Measurements from ENCODE around the gene NR1H2.

The NR1H2 gene

DNA sequence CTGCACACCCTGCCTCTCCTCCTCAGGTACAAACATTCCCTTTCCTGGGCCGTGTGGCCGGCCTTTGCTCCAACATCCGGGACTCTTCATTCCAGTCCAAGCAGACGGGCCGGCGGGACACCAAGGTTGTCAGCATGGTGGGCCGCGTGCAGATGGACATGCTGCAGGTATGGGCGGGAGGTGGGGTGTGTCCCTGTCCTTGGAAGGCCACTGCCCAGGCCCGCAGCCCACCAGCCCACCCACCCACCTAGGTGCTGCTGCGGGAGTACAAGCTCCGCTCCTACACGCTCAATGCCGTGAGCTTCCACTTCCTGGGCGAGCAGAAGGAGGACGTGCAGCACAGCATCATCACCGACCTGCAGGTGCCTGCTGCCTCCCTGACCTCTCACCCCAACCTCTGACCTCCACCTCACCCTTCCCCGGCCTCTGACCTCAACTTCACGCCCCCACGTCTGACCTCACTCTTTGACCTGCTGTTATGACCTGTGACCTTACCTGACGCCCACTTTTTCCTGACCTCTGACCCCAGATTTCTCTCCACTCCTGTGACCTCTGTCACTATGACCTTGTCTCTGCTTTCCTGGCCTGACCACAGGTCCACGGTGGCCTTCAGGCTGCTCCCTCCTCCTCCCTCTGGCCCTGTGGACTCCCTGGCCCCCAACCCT is 30.0 kb downstream of the NR1H2 start:
- DNase-seq, result no peak

DNA sequence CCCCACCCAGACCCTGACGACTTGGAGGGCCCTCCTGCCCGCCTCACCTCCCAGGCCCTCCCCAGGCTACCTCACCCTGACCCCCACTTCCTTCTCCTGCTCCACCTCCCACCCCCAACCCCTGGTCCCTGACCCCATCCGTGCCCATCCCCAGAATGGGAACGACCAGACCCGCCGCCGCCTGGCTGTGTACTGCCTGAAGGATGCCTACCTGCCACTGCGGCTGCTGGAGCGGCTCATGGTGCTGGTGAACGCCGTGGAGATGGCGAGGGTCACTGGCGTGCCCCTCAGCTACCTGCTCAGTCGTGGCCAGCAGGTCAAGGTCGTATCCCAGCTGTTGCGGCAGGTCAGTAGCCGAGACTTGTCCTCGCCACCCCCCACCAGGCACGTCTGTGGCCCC is 30.6 kb downstream of the NR1H2 start:
- no peak for DNase-seq

DNA sequence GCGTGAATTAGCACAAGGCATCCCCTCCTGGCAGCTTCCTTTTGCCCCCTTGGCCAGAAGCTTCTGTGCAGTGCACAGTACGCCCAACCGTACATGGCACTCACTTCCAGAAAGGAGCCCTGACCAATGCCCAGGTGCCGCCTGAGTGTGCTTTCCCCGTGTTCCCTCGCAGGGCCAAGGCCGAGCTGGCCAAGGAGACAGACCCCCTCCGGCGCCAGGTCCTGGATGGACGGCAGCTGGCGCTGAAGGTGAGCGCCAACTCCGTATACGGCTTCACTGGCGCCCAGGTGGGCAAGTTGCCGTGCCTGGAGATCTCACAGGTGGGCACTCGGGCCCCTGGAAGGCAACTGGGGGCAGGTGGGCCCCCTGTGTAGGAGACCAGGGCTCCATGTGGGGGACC is 33.1 kb downstream of the NR1H2 start:
- no peak for DNase-seq

DNA sequence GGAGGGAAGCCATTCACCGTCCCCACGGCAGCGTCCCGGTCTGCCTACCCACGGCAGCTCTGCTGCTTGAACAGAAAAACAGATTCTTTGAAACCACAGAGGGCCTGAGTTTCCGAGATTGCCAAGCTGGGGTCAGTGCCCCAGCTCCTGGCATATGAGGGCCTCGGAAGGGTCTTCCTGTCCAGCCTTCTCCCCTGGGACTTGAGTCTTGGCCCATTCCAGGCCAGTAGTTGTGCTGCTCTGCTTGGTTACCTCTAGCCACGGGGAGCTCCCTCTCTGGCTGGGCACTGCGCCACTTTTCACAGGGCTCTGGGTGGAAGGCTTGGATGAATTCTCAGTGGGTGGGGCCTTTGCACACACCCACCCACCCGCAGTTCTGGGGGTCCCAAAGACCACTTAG is 33.9 kb downstream of the NR1H2 start:
- DNase-seq, result no peak

DNA sequence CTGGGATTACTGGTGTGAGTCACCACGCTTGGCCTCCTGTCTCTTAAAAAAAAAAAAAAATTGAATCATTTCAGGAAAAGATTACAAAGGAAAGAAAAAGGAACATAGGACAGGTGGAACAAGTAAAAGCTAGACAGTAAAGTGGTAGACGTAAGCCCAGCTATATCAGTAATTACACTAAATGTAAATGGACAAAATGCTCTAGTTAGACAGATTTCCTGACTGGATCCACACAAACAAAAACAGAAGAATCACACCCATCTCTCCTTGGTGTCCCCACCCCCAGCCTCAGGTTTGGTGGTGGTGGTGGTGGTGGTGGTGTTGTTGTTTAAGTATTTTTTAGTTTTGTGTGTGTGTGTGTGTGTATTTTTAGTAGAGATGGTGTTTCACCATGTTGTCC is 36.2 kb downstream of the NR1H2 start:
- no peak for DNase-seq

DNA sequence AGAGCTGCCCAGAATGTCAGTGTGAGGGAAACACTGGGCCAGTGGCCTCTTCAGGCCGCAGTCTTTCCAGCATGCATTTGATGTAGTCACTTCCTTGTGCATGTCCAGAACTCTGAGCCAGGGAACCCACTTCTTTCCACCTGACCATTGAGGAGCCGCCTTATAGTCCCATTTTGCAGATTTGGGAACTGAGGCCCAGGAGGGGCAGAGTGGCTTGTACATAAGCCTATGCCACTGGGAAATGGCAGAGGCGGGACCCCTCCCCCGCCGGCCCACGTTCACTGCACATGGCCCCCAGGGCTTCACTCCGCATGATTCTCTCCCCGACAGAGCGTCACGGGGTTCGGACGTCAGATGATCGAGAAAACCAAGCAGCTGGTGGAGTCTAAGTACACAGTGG is 36.8 kb downstream of the NR1H2 start:
- no peak for DNase-seq

DNA sequence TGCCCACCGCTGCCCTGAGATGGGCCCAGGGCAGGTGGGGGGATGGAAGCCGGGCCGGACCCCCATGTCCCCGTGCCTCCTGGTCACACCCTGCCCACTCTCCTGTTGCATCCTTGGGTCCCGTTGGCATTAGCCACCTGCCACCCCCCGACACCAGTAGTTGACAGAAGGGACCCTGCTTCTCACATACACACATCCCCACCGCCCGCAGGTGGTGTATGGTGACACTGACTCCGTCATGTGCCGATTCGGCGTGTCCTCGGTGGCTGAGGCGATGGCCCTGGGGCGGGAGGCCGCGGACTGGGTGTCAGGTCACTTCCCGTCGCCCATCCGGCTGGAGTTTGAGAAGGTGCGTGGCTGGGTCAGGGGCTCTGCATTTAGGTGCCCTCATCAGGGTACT is 37.3 kb downstream of the NR1H2 start:
- no peak for DNase-seq

DNA sequence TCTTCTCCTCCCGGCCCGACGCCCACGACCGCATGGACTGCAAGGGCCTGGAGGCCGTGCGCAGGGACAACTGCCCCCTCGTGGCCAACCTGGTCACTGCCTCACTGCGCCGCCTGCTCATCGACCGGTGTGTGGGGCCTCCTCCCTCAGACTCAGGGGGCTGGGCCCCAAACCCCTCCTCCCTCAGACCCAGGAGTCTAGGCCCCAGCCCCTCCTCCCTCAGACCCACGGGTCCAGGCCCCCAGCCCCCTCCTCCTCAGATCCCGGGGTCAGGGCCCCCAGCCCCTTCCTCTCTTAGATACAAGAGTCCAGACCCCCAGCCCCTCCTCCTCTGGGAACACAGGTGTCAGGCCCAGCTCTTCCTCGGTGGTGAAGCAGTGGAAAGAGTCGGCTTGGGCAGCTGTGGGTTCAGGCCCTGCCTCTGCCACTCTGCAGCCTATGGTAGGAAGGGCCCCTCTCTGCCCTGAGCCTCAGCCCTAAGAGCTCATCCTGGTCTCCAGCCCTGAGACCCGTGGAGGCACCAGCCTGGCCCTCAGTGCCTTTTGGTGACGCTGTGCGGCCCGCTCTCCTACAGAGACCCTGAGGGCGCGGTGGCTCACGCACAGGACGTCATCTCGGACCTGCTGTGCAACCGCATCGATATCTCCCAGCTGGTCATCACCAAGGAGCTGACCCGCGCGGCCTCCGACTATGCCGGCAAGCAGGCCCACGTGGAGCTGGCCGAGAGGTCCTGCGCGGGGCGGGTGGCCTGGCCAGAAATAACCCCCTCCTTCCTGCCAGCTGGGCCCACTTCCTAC is 38.8 kb downstream of the NR1H2 start:
- peak; percentile 90 for DNase-seq

DNA sequence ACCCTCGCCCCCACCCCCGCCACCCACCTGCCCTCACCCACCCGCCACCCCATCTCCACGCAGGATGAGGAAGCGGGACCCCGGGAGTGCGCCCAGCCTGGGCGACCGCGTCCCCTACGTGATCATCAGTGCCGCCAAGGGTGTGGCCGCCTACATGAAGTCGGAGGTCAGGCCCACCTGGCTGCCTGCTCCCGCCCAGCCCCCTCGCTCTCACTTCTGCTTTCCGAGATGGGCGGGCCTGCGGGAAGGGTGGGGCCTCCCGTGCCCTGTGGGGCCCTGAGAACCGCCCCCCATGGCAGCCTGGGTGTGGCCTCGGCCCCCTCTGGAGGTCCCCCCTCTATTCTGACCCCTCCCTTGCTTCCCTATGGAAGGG is 39.4 kb downstream of the NR1H2 start:
- DNase-seq, result peak; percentile 92

DNA sequence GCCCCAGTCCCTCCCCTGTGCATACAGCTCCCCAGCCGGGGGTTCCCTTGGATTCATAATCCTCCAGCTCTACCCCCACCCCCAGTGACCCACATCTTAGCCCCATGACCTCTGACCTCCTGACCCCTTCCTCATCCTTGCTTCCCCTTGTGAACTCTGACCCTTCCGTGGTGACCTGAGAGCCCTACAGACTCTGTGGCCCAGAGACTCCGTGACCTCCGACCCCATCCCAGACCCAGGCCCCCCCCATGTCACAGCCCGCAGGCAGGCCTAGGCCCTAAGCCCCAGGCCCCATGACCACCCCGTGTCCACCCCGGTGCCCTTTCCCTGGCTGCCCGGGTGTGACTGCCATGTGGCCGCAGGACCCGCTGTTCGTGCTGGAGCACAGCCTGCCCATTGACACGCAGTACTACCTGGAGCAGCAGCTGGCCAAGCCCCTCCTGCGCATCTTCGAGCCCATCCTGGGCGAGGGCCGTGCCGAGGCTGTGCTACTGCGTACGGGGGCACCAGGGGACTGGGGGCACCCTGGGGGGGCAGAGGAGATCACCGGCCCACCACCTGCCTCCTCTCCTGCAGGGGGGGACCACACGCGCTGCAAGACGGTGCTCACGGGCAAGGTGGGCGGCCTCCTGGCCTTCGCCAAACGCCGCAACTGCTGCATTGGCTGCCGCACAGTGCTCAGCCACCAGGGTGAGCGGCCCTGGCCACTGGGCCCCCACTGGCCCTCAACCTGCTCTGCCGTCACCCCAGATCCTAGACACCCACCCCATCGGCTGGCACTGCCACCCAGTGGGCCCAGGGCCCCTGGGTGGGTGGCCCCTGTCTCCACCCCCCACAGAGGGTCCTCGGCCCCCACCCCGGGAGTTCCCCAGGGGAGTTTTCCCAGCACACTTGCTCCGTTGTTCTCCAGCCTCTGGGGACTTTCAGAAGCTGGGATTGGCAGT is 40.0 kb downstream of the NR1H2 start:
- DNase-seq, result no peak

DNA sequence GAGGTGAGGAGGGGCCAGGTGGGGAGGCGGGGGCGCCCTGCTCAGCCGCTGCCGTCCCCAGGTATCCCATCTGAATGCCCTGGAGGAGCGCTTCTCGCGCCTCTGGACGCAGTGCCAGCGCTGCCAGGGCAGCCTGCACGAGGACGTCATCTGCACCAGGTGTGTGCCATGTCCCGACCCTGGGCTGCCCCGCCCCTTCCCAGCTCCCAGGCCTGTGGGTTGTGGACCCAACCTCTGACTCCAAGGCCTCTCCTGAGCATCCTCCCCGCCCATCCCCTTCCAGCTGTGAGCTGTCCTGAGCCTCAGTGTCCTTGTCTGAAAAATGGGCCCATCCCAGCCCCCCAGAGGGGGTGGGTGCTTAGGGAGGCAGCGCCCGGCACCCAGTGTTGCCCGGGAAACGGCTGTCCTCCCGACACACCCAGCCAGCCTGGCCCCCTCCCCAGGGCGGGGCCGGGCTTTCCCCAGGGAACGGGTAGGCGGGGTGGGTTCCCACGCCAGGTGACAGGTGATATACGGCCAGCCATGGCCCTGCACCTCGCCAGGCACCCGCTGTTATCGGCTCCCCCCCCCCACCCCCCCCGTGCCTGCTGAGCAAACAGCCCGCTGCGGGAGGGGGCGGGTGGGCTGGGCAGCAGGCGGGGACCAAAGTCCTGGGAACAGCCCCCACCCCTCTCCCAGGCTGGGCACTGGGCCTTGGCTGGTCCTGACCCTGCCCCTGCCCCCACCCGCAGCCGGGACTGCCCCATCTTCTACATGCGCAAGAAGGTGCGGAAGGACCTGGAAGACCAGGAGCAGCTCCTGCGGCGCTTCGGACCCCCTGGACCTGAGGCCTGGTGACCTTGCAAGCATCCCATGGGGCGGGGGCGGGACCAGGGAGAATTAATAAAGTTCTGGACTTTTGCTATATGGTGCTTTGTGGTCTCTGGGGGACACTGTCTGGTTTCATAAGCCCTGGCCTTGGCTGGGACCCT is 41.1 kb downstream of the NR1H2 start:
- DNase-seq, result no peak

DNA sequence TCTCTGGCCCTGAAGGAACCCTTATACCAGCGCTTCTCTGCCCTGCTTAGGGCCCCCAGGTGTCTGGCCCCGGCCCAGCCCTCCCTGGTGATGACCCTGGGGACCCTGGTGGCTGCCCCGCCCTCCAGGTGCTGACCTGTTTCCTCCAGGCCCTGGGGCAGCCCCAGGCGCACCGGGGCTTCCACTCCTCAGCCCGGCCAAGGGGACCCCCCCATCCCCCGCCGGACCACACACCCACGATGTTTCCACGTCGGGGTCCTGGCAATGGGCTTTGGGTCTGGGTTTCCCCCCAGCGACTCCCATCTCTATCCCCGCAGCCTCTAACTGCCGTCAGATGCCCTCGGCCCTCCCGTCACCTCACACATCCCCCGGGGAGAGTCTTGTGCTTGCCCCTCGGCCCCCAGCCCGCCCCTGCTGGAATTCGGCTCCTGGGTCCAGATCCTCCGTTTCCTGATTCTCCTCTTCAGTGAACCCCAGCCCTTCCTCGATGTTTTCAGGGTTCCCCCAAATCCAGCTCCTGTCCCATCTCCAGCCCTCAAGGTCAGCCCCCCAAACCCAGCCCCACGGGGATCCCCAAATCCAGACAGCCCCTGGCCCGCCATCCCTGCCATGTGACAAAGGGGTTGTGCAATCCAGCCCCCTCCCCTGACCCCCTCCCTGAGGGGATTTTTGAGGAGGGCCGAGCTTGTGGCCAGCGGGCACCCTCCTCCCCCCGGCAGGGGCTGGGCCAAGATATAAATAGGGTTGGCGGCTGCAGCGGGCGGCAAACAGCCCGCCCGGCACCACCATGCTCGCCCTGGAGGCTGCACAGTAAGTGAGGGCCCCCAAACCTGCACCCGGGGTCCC is 42.1 kb downstream of the NR1H2 start, which contains the start of gene SPIB:
SPIB (plus strand) TSS at position 763 of the 846 bp plus-strand sequence; CDS start at position 788, 25 bp downstream.
- DNase-seq, result peak; percentile 50

DNA sequence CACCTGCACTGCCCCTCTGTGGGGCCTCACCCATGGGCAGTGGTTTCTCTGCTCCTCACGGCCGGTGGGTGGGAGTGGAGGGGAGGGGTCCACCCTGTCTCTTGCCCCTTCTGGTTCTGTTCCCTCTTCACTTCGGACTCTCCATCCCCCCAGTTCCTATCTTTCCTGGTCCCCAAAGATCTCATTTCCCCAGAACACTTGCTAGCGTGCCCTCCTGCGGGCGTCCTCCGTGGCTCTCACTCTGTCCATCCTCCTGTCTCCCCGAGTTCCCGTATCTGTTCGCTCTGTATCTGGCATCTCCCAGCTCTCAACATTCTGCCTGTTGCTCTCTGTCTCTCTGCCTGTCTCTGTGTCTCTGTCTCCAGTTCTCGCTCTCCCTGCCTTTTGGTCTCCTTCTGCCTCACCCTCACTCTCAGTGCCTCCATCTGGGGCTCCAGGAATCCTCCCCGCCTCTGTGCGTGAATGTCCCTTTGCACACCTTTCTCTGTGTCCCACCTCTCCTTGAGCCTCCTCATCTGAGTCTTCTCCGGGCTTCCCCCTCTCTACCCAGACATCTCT is 42.8 kb downstream of the NR1H2 start:
- no peak for DNase-seq

DNA sequence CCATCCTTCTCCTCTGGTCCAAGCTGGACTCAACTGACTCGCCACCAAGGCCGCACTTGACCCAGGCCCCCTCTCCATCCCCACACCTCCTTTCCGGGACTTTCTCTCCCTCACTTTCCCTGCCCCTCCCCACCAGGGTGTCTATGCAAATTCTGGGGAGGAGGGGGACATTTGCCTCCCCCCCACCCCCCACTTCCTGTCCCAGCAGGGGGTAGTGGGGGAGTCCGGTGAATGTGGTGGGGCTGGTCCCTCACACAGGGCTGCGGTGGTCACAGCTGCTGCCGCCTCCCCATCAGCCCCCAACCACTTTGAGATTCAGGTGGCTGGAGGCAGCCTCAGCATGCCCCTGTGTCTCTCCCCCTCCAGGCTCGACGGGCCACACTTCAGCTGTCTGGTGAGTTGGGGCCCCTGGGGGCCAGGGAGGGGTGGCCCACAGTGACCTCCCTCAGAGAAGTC is 43.4 kb downstream of the NR1H2 start:
- DNase-seq, result no peak

DNA sequence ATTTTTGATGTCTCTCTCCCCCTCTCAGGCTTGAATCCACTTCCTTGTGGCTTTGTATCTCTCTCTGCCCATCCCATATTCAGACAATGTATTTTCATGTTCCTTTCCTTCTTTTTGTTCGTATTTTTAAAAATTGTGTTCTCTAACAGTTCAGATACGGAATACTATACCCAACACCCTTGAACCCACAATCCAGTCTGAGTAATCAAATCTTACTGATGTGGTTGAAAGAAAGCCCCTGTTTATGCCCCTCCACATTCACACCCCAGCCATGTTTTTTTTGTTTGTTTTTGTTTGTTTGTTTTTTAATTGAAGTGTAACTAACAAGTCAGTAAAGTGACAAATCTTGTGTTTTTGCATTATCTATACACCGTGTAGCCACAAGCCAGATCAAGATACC is 43.9 kb downstream of the NR1H2 start:
- no peak for DNase-seq

DNA sequence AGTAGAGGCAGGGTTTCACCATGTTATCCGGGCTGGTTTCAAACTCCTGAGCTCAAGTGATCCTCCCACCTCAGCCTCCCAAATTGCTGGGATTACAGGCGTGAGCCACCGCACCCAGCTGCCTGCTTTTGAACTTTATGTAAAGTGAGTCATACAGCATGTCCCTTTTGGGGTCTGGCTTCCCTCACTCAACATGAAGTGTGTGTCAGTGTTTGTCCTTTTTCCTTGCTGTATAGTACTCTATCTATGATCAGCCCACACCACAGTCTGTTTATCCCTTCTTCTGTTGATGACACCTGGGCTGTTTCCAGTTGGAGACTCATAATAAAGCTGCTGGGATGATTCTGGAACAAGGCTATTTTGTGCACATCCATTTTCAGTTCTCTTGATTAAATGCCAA is 44.6 kb downstream of the NR1H2 start:
- no peak for DNase-seq

DNA sequence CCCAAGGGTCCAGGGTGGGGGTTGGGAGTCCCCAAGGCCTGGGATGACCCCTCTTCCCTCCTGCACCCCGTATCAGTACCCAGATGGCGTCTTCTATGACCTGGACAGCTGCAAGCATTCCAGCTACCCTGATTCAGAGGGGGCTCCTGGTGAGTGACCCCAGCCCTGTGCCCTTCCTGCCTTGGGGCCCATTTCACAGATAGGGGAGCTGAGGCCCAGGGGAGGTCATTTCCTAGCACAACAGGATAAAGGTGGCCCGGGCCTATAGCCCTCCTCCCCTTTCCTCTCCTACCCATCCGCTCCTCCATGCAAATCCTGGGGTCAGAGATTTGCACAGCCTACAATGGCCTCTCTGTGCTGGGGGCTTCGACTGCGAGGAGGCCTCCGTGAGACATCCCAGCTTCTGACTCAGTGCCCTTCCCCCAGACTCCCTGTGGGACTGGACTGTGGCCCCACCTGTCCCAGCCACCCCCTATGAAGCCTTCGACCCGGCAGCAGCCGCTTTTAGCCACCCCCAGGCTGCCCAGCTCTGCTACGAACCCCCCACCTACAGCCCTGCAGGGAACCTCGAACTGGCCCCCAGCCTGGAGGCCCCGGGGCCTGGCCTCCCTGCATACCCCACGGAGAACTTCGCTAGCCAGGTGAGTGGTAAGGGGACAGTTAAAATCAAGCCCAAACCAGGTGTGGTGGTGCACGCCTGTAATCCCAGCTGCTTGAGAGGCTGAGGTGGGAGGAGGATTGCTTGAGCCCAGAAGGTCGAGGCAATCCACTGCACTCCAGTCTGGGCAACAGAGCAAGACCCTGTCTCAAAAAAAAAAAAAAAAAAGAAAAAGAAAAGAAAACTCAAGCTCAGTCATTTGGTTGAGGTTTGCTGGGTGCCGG is 46.4 kb downstream of the NR1H2 start:
- DNase-seq, result no peak

DNA sequence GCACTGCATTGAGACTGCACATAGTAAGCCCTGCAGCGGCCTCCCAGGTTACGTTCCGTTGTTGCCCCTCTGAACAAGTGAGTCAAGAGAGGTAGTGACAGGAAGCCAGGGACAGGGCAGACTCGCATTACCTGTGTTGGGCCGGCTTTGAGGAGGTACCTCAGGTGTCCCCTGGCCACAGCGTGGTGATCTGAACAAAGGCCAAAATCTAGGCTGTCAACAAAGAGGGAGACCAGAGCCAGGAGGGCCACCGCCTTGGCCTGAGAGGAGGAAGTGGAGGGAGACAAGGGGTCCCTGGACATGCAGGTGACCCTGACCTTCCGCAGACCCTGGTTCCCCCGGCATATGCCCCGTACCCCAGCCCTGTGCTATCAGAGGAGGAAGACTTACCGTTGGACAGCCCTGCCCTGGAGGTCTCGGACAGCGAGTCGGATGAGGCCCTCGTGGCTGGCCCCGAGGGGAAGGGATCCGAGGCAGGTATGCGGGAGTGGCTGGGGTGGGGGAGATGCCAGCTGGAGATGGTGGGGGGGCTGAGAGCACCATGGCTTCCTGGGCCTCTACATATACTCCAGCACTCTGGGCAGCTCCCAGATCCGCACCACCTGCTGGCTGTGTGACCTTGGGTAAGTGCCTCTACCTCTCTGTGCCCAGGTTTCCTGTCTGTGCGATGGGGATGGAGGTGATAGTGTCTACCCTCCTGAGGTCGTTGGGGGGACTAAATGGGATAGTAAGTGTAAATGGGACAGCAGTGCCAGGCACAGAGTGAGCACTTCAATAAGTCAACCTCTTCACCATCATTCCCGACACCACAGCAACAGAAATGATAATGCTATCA is 47.2 kb downstream of the NR1H2 start:
- no peak for DNase-seq

DNA sequence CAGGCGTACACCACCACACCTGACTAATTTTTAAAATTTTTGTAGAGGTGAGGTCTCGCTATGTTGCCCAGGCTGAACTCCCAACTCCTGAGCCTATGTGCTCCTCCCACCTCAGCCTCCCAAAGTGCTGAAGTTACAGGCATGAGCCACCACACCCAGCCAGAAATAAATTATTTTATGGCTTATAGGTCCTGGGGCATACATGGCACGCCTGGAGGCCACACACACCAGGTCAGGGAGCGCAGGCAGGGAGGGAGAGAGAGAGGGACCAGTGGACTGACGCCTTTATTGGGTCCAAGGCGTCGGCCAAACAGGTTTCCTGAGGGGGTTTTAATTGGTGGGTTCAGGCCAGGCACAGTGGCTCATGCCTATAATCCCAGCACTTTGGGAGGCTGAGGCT is 49.3 kb downstream of the NR1H2 start:
- DNase-seq, result no peak
